PC-9 (cell line): ENCODE data around the gene MGAT3.

Source experiments
- EZH2 ChIP-seq: fragments of 200-600 bp; sonication (generic); IDR thresholded peaks from 2 replicates; pipeline ENCODE4 v1.8.0; 2017; ENCODE audit warnings: antibody characterized with exemption, low read depth
- TF ChIP-seq, protein P1 (sequence below): fragments of 200-600 bp; sonication (generic); conservative IDR thresholded peaks from 2 replicates; pipeline ENCODE4 v1.6.1; 2017; ENCODE audit warnings: mixed run types, antibody characterized with exemption, mild to moderate bottlenecking, moderate library complexity

DNA sequence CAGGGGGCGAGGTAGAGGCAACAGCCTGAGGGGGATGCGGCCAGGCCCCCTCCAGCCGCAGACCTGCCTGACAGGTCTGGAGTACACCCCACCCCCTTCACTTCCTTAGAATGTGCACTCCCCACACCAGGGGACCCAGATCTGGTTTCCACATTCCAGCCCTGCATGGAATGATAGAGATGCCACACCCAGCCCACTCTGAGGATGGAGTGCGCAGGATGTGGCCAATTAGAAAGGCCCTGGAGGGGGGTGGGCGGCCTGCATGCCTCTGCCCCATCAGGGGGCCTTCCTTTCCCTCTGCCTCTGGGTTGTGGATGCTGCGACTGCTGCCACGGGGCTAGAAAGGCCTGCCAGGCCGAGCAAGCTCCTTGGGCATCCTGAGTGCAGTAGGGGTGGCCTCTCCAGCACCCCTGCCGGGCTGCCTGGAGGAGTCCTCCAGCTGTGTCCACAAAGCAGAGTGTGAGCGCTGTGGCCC is 28.2 kb upstream of the MGAT3 start:
- TF ChIP-seq, protein P1, sequence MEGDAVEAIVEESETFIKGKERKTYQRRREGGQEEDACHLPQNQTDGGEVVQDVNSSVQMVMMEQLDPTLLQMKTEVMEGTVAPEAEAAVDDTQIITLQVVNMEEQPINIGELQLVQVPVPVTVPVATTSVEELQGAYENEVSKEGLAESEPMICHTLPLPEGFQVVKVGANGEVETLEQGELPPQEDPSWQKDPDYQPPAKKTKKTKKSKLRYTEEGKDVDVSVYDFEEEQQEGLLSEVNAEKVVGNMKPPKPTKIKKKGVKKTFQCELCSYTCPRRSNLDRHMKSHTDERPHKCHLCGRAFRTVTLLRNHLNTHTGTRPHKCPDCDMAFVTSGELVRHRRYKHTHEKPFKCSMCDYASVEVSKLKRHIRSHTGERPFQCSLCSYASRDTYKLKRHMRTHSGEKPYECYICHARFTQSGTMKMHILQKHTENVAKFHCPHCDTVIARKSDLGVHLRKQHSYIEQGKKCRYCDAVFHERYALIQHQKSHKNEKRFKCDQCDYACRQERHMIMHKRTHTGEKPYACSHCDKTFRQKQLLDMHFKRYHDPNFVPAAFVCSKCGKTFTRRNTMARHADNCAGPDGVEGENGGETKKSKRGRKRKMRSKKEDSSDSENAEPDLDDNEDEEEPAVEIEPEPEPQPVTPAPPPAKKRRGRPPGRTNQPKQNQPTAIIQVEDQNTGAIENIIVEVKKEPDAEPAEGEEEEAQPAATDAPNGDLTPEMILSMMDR, result no peak
- TF ChIP-seq EZH2, result no peak
